HG03103 (cell line): ENCODE results near the gene COL5A1.

Experiments
- ATAC-seq: cut with Tn5 transposase; IDR thresholded peaks from one replicate; pipeline ENCODE4 v1.9.1; 2021; ENCODE audit warnings: low read depth; ENCODE audit not compliant: unreplicated experiment

Gene COL5A1

DNA sequence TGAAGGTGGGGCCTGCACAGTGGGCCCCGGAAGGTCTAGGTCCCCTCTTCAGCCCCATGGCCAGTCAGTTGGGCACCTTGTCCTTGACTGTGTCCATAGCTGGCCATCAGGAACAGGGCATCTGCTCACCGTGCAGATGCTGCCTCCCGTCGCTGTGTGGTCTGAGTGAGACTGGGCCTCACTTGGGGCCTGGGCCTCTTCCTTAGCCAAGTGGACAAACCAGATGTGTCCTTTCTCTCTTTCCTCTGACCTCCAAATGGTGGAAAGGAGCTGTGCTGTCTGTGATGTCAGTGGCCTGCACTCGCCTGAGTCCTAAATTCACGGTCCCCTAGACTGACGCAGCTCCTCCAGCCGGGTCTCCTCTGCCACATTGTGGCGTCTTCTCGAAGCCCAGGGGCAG, 114.5 kb downstream of the COL5A1 start:
- no peak for ATAC-seq

GRCh38 chr9:134757216-134757975, 115.8 kb downstream of the COL5A1 start:
- no peak for ATAC-seq

GRCh38 chr9:134758949-134759607, 117.5 kb downstream of the COL5A1 start:
- no peak for ATAC-seq

DNA sequence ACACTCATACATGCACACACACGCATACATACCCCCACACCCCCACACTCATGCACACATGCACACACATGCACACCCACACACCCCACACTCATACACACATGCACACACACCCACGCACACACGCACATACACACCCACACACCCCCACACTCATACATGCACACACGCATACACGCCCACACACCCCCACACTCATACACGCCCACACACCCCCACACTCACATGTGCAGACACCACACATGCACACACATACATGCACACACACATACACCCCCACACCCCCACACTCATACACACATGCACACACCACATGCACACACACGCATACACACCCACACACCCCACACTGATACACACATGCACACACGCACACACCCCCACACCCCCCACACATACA, 118.3 kb downstream of the COL5A1 start:
- ATAC-seq, result no peak

GRCh38 chr9:134760750-134761420, 119.3 kb downstream of the COL5A1 start:
- no peak for ATAC-seq

DNA sequence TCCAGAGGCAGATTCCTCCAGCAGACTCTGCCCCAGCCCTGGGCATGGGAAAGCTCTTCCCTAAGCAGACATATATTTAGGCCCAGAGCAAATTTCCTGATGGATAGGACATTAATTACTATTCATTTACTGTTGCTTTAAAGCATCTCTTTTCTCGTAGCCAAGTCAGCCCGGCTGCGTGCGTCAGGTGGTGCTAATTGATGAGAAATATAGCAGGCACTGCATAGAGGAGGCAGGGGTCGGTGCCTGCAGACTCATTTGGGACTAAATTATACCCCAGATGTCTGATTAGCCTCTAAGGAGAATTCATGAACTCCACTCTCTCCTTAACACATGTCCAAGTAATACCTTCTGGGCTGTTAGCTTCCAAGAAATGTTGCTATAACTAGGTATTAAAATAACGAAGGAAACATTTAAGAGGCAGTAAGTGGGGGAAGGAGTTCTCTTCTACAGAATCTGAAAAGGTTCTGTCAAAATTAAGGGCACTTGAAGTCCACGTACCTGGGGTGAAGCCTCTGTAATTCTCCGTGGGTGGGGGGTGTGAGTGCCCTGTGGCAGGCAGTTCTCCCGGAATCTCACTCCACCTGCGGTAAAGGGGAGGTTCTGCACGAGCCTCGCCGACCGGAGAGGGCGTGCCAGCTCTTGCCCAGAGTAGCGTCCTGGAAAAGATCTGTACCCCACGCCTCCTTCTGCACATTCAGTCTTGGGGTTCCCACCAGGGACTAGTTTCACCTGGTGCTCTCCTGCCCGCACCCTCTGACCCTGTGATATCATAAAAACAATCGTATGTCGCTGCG, 123.1 kb downstream of the COL5A1 start:
- no peak for ATAC-seq

DNA sequence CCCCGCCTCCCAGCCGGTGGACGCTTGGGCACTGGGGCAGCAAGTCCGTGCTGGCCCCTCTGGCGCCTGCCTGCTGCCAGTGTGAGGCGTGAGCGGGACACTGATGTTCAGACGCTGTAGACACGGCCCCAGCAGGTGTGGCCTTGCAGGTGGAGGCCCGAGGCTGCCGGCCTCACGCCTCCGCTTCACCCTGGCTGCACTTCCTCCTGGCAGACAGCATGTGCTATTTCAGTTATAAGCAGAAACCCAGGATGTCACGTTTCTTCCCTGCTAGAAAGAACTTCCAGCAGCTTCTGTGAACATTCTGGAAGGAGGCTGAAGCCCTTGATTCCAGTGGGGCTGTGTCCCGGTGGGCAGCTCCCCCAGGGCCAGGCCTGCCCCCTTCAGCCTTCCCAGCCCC, 124.2 kb downstream of the COL5A1 start:
- no peak for ATAC-seq

DNA sequence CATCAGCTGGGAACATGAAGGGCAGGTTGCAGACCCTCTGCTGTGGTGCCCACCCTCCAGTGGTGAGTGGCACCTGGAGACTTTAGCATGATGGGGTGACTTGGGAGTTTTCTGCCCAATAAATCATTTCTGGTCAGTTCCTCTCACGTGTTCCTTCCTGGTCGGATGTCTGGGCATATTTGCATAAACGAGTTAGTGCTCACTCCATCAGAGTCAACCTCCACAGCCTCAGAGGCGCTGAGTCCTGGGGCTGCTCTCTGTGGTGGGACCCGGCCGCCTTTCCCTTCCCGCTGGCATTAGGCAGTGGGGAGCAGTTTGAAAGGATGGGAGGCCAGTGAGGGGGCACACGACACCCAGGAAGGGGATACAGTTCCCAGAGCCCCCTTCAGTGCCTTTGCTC, 125.0 kb downstream of the COL5A1 start:
- no peak for ATAC-seq

- ATAC-seq, result no peak
These were observed 126.7 kb downstream of the COL5A1 start for GRCh38 chr9:134768332-134768708.

DNA sequence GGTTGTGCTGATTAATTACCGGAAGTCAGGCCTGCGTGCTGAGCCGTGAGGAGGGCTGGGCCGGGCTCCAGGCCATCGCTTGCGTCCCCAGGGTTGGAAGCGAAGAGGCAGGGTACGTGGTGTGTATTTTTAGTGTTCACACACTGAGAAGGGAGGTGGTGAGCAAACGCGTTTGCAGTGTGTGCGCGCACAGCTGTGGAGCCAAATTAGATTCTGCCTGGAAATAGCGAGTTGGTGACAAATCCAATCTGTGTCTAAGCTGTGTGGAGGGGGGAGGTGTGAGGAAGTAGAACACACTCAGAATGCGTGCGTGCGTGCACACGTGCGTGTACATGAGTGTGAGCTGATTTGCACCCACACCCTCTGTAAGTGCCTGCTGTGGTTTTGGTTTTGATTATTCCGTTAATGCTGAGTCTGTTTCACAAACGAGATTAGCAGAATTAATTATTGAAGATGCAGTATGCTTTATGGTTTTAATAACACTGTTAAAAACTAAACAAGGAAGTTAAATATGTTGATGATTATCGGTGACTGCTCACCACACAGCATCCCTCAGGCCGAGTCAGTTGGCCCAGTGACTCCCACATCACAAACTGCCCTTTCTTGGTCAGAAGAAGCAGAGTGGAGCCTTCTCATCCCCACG, 127.2 kb downstream of the COL5A1 start:
- no peak for ATAC-seq

DNA sequence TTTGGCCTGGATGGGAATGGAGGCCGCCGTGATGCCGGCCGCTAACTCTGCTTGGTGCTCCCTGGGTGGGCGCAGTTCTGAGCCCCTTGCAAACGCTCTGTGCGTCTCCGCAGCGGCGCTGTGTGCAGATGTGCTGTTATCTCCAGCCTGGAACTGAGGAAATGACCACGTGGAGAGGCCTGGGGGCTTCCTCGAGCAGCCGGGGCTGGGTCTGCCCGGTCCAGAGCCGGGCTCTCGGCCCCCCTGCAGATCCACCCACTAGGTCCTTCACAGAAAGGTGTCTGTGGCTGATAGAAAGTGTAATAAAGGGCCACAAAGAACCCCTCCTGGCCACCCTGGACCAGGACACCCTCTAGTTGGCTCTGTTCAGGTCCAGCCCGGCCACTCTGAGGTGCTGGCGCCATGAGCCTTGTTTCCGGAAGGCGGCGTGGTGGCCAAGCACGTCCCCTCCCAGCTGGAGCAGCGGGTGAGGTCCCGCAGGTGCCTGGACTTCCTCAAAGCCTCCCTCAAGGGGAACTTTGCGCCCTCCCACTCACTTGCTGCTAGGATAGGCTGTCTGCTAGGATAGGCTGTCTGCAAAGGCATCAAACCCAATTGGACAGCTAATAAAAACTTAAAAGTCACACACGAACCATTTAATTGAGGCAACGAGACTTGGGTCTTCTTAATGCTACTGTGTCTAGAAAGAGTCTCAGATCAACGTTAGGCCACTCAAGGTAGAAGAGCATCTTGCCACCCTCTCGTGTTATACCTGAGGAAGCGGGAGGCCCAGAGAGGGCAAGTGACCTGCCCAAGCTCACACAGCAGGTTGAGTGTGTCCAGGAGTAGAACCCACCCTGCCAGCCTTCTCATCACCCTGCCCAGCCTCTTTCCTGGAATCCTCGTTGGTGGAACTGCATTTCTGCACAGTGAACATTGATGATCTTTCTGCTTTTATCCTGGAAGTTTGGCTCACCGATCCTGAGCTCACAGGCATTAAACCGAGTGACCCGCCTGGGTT, 129.7 kb downstream of the COL5A1 start:
- no peak for ATAC-seq

GRCh38 chr9:134772331-134772730, 130.7 kb downstream of the COL5A1 start:
- no peak for ATAC-seq

DNA sequence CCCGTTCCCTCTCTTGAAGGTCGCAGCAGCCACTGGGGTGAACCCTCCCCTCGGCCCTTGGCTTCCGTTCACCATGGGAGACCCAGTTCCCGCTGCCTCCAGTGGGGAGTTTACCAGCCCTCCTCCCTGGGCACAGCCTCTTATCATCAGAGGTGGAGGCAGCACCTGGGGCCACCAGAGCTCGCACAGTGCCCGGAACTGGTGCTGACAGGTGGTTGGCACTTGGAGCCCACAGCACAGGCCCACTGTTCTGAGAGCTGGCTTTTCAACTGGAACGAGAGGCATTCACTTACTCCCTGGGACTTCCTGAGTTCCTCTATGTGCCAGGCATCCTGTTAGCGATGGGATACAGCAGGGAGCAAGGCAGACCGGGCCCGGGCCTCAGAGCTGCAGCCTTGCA, 132.2 kb downstream of the COL5A1 start:
- no peak for ATAC-seq

DNA sequence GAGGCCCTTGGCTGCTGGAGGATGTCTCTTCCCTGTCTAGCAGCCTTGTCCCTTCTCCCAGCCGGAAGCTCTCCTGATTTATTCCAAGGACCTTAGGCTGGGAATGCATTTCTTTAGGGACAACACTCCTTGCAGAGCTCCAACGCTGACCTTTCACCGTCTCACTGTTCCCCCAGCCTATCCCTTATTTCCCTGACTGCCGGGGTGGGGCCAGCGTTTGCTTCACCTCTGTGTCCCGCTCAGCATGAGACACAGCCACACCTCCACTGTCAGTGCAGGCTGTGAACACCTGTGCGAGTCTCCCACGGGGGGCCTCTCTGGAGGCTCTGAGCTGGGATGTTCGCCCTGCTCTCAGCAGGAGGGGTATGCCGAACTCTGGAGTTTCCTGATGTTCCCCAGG, 132.8 kb downstream of the COL5A1 start:
- ATAC-seq, result no peak

DNA sequence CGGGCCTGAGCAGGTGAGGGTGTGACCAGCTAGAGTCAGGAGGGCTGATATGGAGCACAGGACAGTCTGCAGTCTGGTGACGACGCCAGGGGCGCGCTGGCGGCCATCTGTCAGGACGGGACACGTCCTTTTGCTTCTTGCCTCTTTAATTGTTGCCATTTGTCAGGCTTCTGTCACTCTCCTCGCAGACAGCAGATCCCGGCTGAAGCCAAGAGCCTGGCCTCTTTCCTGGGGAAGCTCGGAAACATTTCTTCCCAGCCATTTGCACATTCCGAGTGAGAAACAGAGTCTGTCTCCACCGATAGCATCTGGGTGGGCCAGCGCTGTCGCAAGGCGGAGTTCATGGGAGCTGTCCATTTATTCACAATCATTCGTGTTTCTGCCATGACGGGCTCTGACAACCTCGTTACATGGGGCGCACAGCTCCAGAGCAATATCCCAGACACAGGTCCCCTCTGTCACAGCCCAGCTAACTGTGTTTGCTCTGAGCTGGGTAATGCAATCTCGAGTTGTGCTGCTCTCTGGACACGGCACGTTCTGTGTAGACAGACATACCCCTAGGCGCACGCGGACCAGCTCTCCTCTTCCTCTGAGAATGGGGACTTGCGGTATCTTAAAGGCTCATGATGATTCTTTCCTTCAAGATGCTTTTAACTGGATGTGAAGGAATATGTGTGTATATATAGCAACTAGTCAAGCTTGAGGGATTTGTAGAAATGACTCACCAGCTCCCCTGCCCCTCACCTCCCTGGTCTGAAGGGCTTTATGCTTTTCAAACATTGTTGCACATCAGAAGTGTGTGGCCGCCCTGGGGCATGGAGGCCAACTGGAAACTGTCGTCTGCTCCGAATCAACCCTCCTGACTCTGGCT, 133.7 kb downstream of the COL5A1 start:
- no peak for ATAC-seq

DNA sequence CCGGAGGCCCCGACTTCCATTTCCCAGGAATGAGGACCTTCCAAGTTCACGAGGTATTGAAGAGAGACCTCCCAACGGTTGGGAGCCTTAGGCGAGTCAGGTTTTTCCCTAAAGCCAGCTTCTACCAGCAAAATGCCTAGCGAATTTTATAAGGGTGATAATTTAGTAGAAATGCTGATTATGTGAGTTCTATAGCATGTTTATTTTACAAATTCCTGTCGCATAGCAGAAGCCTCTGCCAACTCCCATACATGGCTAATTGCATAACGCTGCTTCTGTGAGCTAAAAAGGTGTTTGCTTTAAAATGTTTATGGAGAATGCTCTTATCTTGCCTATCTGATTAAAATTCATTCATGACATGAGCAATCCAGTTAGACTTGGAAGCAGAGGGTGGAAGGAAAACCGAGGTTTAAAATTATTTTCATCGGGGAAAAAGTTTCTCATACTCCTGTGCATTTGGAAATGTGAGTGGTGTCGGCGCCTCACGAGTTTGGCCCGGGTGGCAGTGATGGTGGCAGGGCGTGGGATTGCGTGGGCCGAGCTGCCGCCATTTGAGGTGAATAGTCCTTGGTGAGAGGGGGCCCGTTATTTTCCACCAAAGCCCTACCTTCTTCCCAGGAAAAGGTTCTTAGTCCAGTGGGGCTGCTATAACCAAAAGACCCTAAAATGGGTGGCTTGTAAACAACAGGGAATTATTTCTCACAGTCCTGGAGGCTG, 134.6 kb downstream of the COL5A1 start:
- ATAC-seq, result no peak

- ATAC-seq, result no peak
These were observed 135.6 kb downstream of the COL5A1 start for GRCh38 chr9:134777153-134777552.

DNA sequence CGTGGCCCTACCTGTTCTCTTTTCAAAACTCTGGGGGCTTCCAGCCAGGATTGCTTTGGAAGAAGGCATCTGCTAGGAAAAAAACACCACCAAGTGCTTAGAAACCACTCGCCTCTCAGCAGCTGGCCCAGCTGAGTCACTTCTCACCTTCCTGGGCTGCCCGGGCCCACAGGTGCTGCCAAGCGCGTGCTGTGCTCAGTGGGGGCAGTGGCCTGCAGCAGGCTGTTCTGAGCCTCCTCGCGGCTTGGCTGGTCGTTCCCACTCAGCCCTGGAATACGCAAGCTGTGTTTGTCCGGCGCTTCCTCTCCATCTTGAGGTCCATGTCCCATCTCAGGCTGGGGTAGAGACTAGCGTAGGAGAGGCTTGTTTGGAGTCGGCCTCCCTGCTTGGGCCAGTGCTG, 136.6 kb downstream of the COL5A1 start:
- no peak for ATAC-seq
